AG10803 (cell line): ENCODE data around the gene KDM6A.

Experiments
- DNase-seq: peaks from one replicate; pipeline ENCODE4 v3.0.0; 2010; ENCODE audit warnings: low read depth
- H3K4me3 ChIP-seq: 2 replicates; pipeline ENCODE4 v1.5.1; 2011; ENCODE audit warnings: mild to moderate bottlenecking, low read length, control low read depth
- TF ChIP-seq, protein P1 (sequence below): conservative IDR thresholded peaks from 2 replicates; pipeline ENCODE4 v1.5.1; 2011; ENCODE audit warnings: mild to moderate bottlenecking, low read length, control low read depth, inconsistent platforms

The KDM6A gene

DNA sequence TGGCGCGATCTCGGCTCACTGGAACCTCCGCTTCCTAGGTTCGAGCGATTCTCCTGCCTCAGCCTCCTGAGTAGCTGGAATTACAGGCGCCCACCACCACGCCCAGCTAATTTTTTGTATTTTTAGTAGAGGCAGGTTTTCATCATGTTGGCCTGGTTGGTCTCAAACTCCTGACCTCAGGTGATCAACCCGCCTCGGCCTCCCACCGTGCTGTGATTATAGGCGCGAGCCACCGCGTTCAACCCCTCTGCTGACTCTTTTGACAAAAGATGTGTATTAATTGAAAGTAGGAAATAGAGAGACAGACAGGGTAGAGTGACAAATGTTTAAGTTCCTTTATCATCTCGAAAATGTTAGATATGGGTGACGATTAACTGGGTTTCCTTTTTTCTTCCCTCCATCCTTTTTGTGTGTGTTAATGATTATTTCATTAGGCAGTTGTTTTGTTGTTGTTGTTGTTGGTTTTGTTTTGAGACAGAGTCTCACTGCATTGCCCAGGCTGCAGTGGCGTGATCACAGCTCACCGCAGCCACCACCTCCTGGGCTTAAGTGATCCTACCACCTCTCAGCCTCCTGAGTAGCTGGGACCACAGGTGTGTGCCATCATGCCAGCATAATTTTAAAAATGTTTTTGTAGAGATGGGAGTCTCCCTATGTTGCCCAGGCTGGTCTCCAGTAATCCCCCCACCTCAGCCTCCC, 79.5 kb downstream of the KDM6A start:
- H3K4me3 ChIP-seq, result no peak overlapping the region
- TF ChIP-seq, protein P1, sequence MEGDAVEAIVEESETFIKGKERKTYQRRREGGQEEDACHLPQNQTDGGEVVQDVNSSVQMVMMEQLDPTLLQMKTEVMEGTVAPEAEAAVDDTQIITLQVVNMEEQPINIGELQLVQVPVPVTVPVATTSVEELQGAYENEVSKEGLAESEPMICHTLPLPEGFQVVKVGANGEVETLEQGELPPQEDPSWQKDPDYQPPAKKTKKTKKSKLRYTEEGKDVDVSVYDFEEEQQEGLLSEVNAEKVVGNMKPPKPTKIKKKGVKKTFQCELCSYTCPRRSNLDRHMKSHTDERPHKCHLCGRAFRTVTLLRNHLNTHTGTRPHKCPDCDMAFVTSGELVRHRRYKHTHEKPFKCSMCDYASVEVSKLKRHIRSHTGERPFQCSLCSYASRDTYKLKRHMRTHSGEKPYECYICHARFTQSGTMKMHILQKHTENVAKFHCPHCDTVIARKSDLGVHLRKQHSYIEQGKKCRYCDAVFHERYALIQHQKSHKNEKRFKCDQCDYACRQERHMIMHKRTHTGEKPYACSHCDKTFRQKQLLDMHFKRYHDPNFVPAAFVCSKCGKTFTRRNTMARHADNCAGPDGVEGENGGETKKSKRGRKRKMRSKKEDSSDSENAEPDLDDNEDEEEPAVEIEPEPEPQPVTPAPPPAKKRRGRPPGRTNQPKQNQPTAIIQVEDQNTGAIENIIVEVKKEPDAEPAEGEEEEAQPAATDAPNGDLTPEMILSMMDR, result no peak
- DNase-seq, result no peak

DNA sequence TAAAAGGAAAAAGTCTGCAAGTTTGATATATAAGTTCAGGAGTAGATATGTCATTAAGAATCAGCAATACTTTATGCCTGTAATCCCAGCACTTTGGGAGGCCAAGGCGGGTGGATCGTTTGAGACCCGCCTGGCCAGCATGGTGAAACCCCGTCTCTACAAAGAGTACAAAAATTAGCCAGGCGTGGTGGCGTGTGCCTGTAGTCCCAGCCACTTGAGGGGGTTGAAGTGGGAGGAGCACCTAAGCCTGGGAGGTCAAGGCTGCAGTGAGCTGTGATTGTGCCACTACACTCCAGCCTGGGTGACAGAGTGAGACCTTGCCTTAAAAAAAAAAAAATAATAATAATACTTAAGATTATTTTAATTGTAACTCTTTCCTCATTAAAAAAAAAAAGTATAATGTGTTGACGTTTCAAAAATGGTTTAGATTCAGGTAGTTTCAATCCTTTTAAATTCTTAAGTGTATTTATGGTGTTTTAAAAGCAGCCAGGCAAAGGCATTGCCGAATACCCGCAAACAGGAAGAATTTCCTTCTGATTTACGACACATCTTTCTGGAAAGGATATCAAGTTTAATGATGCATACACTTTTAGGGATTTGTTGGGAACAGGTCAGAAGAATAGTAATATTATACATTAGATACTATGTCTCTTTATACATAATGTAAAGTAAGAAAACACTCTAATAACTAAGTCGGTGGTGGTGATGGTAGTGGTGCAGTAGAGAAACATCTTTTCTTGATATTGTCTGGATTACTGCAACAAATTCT, 80.9 kb downstream of the KDM6A start:
- DNase-seq, result no peak
- TF ChIP-seq, protein P1, result no peak
- no peak overlapping the region for H3K4me3 ChIP-seq

DNA sequence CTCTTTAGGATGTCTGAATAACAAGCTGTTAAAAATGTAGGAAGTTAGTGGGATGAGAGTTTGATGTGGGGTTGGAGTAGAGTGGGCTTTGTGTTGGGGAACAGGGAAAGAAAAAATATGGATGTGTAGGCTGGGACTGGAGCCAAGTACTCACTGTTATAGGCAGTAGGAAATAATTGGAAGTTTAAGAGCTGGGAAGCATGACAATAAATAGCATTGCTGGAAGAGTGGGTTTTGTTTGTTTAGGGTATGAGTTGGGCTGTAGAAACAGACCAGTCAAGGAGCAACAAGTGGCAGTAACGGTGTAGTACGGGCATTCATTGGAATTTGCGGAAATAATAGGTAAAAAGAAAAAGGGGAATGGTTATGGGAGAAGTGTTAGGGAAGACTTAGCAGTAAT, 81.6 kb downstream of the KDM6A start:
- TF ChIP-seq, protein P1, result no peak
- no peak for DNase-seq
- H3K4me3 ChIP-seq, result no peak overlapping the region

DNA sequence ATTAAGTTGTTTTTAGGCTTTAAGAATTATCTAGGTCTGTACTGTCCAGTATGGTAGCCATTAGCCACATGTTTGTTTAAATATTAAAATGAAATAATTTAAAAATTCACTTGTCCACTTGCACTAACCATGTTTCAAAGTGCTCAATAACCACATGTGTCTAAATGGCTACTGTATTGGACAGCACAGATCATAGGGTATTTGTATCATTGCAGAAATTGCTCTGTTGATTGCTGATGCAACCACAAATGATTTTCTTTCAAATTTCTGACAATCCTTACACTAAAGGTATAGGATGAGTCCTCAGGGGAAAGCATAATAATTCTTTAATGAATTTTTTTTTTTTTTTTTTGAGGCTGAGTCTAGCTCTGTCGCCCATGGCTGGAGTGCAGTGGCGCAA, 84.9 kb downstream of the KDM6A start:
- no peak overlapping the region for H3K4me3 ChIP-seq
- DNase-seq, result no peak
- TF ChIP-seq, protein P1, result no peak

DNA sequence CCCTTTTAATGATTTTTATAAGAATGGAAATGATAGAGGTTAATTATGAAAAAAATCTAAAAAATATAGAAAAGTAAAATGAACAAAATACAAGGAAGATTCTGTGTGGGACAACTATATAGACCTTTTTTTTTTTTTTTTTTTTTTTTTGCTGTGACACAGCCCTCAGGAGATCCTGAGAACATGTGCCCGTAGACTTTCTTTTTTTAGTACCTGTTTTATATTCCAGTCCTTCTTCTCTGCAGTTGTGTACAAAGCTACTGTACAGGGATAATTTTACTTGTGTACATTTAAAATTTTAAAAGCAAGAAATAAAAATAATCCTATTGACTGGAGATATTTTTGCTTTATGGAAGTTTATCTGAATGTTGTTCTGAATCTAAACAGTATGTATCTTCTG, 85.5 kb downstream of the KDM6A start:
- DNase-seq, result no peak
- TF ChIP-seq, protein P1, result no peak
- no peak overlapping the region for H3K4me3 ChIP-seq

DNA sequence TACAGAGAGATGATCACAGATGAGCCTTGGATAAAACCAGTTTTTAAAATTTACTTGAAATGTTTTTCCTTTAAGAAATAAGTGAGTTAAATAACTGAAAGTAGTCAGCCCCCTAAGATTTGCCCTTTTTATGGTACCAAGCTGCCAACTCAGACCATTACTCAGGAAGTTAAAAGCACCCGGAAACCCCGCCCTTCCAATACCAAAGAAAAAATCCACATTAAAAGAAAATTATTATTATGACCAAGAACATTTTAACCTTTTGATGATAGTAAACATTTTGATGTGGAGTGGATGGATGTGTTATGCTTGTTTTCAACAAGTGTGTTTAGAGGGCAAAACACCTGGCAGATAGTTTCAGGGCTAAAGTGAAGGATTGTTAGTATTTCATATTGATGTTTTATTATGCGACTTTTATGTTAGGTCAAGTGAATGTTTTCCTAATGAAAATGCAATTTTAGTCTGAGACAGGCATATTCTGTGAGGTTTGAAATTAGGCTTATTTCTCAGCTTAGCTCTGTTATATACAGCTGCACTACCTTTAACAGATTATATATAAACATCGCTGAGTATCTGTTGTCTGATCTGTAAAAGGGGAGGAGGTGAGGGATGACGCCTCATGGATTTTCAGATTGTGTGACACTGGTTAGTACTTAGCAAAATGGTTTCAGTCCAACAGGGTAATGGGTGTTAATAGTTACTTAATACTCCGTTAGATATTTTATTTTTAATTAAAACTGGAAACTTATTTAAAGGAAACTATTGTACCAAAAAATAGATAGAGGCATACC, 89.0 kb downstream of the KDM6A start:
- TF ChIP-seq, protein P1, result no peak

More for the DNA sequence above, 89.0 kb downstream of the KDM6A start:
- H3K4me3 ChIP-seq, result no peak overlapping the region
- no peak for DNase-seq
